GM19099 (cell line): ENCODE results near the gene GPR157.
A peak's percentile ranks its signal among the peaks of the same experiment; 100 is the strongest.

Source experiments
- POLR2A ChIP-seq: IDR thresholded peaks from 3 replicates; pipeline ENCODE4 v1.6.1; 2011; ENCODE audit warnings: low read depth; ENCODE audit not compliant: insufficient read length; ENCODE audit errors: extremely low read depth

The GPR157 gene

DNA sequence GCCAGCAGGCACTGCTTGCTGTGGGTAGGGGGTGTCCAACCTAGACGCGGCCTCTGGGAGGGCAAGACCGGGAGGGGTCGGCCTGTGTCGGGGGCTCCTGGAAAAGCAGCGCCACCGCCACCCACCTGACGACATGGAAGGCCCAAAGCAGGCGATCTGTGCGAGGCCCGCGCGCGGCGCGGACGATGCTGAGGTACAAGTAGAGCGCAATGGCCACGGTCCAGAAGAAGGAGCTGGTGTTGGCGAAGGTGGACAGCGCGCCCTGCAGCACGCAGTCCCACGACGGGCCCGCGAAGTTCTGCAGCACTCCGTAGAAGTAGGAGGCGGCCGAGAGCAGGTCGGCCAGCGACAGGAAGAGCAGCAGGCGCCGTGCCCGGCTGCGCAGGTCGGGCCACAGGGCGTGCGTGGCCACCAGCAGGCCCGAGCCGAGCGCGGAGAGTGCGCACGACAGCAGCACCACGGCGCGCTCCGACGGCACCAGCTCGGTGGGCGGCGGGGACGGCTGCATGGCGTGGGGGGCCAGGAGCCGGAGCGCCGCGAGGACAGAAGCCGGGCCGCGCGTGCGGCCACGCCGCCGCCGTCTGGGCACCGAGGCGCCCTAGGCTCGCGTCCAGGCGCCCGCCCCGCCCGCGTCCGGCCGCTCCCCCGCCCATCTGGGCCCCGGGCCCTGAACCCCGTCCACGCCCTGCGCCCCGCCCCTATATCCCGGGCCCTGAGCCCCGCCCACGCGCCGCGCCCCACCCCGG is at the start of gene GPR157:
GPR157 (minus strand) TSS at position 583 of the 746 bp plus-strand sequence; CDS start at position 508, 75 bp downstream.
- peak; percentile 46 for TF ChIP-seq POLR2A

DNA sequence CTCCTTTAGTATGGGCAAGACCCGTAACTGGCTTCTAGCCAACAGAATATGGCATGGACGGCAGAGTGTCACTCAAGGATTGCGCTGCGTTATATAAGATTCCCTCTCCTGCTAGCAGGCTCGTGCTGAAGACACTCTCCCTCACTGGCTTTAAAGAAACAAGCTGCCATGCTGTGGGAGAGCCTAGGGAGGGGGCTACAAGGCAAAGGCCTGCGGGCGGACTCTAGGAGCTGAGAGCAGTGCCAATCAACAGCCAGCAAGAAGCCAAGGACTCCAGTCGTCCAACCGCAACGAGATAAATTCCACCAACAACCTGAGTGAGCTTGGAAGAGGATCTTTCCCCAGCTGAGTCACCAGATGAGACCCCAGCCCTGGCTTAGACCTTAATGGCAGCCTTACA is 45.9 kb upstream of the GPR157 start:
- no peak for TF ChIP-seq POLR2A

DNA sequence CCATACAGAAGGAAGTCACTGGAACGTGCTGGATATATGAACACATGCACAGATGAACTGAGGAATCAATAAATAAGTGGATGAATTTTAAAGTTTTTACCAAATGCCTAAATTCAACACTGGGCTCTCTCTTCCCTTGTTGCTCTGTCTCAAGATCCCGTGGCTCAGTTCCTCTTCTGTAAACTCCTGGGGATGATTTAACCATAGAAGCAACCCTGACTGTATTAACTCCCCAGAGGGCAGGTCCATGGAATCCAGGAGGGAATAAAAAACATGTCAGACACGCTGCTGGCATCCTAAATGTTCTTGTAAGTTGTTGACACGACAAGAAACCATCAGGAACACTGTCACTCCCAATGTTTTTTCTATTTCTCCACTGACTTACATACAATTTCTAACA is 45.3 kb upstream of the GPR157 start:
- TF ChIP-seq POLR2A = no peak

GRCh38 chr1:9169601-9170137 is 40.8 kb upstream of the GPR157 start:
- TF ChIP-seq POLR2A = no peak

GRCh38 chr1:9167638-9168037 is 38.7 kb upstream of the GPR157 start:
- TF ChIP-seq POLR2A = no peak

DNA sequence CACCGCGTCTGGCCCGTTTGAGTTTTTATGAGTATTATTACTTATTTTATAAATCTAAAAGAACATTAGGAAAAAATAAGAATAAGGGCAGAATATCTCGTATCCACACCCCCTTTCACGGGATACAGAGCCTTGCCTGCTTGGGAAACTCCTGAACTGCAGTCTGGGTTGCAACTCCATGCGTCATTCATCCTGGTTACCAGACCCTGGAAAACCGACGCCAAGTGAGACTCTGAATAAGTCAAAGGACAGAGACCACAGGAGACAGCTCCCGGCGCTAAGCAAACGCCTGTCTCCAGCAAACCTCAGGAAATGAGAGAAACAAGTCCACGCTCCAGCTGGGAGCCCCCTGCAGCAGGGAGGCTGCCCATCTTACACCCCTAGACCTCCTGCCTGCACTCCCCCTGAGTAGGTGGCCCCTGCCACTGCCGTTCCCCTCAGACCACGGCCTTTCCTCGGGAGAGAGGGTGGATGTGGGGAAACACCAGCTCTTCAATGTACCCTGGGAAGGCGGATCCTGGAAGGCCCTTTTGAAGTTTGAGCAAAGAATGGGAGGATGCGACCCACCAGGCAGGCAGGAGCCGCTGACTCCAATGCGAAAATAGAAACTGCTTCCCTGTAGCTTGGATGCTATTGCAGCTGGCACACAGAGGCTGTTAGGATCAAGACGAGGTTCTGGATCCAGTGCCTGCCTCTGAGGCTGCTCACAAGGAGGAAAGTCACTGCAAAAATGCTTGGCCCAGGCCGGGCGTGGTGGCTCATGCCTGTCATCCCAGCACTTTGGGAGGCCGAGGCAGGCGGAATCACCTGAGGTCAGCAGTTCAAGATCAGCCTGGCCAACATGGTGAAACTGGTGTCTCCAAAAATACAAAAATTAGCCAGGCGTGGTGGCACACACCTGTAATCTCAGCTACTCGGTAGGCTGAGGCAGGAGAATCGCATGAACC is 37.7 kb upstream of the GPR157 start:
- TF ChIP-seq POLR2A = no peak

- no peak for TF ChIP-seq POLR2A
These were observed 36.5 kb upstream of the GPR157 start for GRCh38 chr1:9165396-9165795.

- no peak for TF ChIP-seq POLR2A
These were observed 36.0 kb upstream of the GPR157 start for GRCh38 chr1:9164919-9165318.

GRCh38 chr1:9164532-9164900 is 35.6 kb upstream of the GPR157 start:
- no peak for TF ChIP-seq POLR2A

GRCh38 chr1:9161963-9162362 is 33.1 kb upstream of the GPR157 start:
- no peak for TF ChIP-seq POLR2A

DNA sequence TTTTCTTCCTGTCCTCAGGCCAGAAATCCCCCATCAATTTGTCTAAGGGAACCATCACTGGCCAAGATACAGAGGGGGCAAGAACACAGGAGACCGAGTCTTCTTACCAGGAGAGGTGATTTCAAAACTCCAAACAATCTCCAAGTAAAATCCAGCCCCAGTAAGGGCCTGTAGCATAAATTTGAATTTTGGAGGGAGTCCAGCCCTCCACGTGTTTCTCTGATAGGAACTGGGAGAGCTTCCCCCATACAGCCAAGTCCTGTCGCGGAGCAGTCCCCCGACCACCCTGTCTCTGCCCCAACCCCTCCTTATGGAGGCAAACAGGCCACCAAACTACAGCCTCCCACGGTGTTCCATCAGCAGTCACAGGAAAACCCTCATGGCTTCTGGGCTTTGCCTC is 32.4 kb upstream of the GPR157 start:
- TF ChIP-seq POLR2A = no peak

GRCh38 chr1:9160079-9160717 is 31.3 kb upstream of the GPR157 start:
- TF ChIP-seq POLR2A = no peak

DNA sequence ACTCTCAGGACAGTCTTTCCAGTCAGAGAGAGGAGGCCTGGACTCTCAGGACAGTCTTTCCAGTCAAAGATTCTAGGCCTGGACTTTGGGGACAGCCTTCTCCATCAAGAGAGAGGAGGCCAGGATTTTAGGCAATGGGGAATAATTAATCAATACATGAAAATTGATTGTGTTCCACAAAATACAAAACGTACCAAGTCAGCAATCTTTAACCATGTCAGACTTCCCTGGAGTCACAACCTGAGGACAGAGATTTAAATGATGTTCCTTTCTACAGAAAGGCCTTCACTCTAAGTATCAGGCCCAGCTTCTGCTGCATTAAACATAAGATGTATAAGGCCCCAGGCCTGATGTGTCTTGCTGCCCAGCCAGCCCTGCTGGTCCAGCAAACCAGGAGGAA is 27.0 kb upstream of the GPR157 start:
- TF ChIP-seq POLR2A = no peak

DNA sequence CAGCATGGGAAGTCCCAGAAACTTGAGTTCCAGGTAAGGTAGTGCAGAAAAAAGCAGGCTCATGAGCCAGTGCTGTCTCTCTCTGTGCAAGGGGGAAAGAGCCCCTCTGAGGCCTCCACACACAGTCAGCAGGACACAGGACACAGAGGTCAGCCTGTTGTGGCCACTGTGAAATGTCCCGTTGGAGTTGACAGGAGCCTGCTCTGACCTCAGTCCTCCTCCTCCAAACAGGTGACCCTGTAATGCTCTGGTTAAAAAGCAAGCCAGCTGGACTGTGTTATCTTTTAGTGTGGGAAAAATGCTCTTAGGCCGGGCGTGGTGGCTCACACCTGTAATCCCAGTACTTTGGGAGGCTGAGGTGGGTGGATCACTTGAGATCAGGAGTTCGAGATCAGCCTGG is 24.2 kb upstream of the GPR157 start:
- no peak for TF ChIP-seq POLR2A

DNA sequence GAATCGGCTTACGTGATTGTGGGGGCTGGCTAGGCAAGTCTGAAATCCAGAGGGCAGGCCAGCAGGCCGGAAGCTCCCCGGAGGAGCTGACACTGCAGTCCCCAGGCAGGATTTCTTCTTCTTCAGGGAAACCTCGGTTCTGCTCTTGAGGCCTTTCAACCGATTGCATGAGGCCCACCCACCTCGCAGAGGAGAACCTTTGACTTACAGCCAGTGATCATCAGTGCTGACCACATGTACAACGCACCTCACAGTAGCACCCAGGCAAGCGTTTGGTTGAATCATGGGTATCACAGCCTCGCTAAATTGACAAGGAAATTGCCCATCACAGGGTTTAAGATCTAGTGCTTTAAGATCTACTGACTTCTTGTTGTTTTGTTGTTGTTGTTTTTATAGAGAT is 23.6 kb upstream of the GPR157 start:
- TF ChIP-seq POLR2A = no peak
